Activated CD4-positive, alpha-beta T cell treated with anti-CD3 and anti-CD28 coated beads, Interleukin-2, amount 10 ng/mL, durations not matched to agents 24 days and 14 days (primary cell): ENCODE data around the gene ALX4. TPM values are rescaled to one million over a fixed set of nuclear protein-coding genes. Genes with fewer than 3 reads are reported as not detected.
A peak's percentile ranks its signal among the peaks of the same experiment; 100 is the strongest.

Source experiments
- DNase-seq: peaks from one replicate; pipeline ENCODE4 v3.0.0; 2022
- H3K27ac Mint-ChIP-seq: one replicate; pipeline ENCODE4 v1.8.0; 2022; ENCODE audit warnings: mild to moderate bottlenecking, mixed read lengths
- H3K27me3 Mint-ChIP-seq: one replicate; pipeline ENCODE4 v1.8.0; 2022; ENCODE audit warnings: mixed read lengths
- H3K36me3 Mint-ChIP-seq: one replicate; pipeline ENCODE4 v1.8.0; 2022; ENCODE audit warnings: low read depth, mild to moderate bottlenecking, mixed read lengths
- H3K4me1 Mint-ChIP-seq: one replicate; pipeline ENCODE4 v1.8.0; 2021; ENCODE audit warnings: mixed read lengths
- H3K4me3 Mint-ChIP-seq: one replicate; pipeline ENCODE4 v1.8.0; 2022; ENCODE audit warnings: mild to moderate bottlenecking, moderate library complexity, mixed read lengths
- H3K9me3 Mint-ChIP-seq: one replicate; pipeline ENCODE4 v1.8.0; 2021; ENCODE audit warnings: mixed read lengths
- intact Hi-C: fragments of 100-400 bp; cut with micrococcal nuclease; formaldehyde crosslinking; loops from one replicate; pipeline ENCODE4 v1.15.1; 2023
- total RNA-seq: library from RNA; stranded (reverse); gene quantifications from 2 replicates; pipeline ENCODE4 v1.2.3, GENCODE V29; 2022

ALX4 gene
- total RNA-seq, 1 donor from 2014 or later: not detected

GRCh38 chr11:44257338-44258189 is 52.4 kb downstream of the ALX4 start:
- Mint-ChIP-seq H3K36me3 (peaks cover 6% of the 10 kb centered on the region), H3K27me3 (no peaks in the 10 kb centered on the region), H3K4me3 (peak overlapping the region; percentile 43), H3K27ac (no peak overlapping the region), H3K4me1 (peaks cover 20% of the 10 kb centered on the region), H3K9me3 (peaks cover 14% of the 10 kb centered on the region)
- DNase-seq: no peak
- intact Hi-C loops: no loop called here

GRCh38 chr11:44256673-44257291 is 53.2 kb downstream of the ALX4 start:
- intact Hi-C loops: no loop called here
- H3K4me3 Mint-ChIP-seq: peak overlapping the region; percentile 43
- H3K27ac Mint-ChIP-seq: peak overlapping the region; percentile 27
- H3K36me3 Mint-ChIP-seq: peaks cover 10% of the 10 kb centered on the region
- no peaks in the 10 kb centered on the region for H3K27me3 Mint-ChIP-seq
- H3K4me1 Mint-ChIP-seq: peaks cover 20% of the 10 kb centered on the region
- H3K9me3 Mint-ChIP-seq: peaks cover 22% of the 10 kb centered on the region
- DNase-seq: no peak

DNA sequence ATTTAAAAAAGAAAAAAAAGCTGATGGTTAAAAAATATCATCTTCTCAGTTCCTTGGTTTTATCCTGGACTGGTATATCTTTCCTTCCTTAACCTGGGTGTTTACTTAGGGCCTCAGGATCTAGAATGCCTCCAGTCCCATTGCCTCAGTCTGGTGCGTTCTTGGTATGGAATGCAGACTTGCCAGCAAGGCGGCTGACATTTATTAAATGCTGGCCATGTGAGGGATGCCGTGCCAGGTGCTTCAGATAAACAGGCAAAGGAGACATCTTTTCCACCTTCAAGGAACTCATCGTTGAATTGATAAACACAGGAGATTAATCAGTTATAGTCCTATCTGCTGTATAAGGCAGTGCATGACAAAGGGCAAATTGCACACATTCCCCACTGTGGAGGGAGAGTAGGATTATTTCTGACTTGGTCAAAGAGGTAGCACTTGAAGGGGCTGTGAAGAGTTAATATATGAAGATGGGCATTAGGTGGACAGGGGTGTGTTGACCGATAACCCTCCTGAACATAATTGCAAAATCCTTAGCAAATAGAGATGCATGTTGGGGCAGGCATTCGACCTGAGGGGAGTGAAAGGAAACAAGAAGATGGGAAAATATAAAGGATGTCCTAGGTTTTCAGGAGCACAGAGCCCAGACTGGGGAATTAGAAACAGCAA is 54.4 kb downstream of the ALX4 start:
- H3K4me3 Mint-ChIP-seq: no peak overlapping the region
- peaks cover 31% of the 10 kb centered on the region for H3K9me3 Mint-ChIP-seq
- peaks cover 20% of the 10 kb centered on the region for H3K4me1 Mint-ChIP-seq
- no peak overlapping the region for H3K27ac Mint-ChIP-seq
- intact Hi-C loops: no loop called here
- DNase-seq: no peak
- H3K27me3 Mint-ChIP-seq: no peaks in the 10 kb centered on the region
- H3K36me3 Mint-ChIP-seq: peaks cover 15% of the 10 kb centered on the region

DNA sequence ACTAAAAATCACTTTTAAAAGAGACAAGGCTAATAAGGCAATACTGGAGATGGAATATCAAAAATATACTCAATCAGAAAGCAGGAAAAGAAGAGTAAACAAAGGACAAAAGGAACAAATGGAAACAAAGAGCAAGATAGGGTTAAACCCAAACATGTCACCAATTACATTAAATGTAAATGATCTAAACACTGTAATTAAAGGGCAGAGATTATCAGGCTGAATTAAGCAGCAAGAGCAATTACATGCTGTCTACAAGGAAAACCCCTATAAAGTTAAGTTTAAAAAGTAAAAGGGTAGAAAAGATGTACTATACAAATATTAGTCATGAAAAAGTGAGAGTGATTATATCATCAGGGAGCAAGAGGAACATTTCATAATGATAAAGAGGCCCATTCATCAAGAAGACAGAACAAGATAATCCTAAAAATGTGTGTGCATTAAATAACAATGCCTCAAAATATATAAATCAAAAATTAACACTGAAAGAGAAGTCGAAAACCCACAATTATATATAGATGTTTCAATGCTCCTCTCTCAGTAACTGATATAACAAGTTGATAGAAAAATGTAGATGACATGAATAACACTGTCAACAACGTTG is 56.8 kb downstream of the ALX4 start:
- intact Hi-C loops: no loop called here
- DNase-seq: no peak
- Mint-ChIP-seq H3K4me1 (peaks cover 13% of the 10 kb centered on the region), H3K4me3 (no peak overlapping the region), H3K27ac (no peak overlapping the region), H3K27me3 (no peaks in the 10 kb centered on the region), H3K36me3 (peaks cover 17% of the 10 kb centered on the region), H3K9me3 (peaks cover 35% of the 10 kb centered on the region)

DNA sequence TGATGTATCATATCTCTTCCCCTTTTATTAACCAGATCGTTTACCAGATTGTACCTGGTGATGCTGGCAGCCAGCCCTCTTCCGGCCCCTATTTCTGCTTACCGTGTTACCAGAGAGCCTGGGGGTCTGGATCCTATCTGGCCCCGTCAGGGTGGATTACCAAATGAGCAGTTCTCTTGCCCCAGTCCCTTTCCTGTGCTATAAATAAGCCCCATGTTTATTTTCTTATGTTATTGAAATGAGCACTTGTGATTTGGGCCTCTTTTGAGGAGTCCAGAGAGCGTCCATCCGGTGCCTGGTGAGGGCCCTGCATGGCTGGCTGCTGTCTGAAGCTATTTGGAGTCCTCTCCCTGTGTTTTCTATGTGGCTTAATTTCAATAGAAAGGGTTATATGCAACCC is 59.5 kb downstream of the ALX4 start:
- no peaks in the 10 kb centered on the region for H3K27me3 Mint-ChIP-seq
- H3K27ac Mint-ChIP-seq: no peak overlapping the region
- no peak overlapping the region for H3K4me3 Mint-ChIP-seq
- no peaks in the 10 kb centered on the region for H3K4me1 Mint-ChIP-seq
- H3K36me3 Mint-ChIP-seq: peaks cover 17% of the 10 kb centered on the region
- H3K9me3 Mint-ChIP-seq: peaks cover 31% of the 10 kb centered on the region
- intact Hi-C loops: no loop called here
- no peak for DNase-seq

DNA sequence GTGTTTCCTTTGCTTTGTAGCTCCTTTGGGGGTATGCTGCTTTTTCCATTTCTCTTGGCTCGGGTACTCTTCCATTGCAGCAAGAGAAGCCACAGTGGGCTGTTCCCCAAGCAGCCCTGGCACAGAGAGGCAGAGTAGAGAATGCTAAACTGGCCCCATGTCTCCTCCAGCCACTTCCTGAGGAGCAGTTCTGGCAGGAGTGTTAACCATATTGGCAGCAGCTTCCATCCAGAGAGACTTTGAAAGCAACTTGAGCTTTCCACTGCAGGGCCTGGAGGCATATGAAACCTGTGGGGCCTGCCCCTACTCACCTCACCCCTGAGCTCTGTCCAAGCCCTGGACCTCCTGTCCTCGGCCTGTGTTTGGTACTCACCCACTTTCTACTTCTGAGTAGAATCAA is 61.8 kb downstream of the ALX4 start:
- intact Hi-C loops: no loop called here
- Mint-ChIP-seq H3K36me3 (peaks cover 25% of the 10 kb centered on the region), H3K27ac (no peak overlapping the region), H3K4me3 (no peak overlapping the region), H3K9me3 (peaks cover 26% of the 10 kb centered on the region), H3K27me3 (no peaks in the 10 kb centered on the region), H3K4me1 (no peaks in the 10 kb centered on the region)
- no peak for DNase-seq

- intact Hi-C loops: no loop called here
- peaks cover 21% of the 10 kb centered on the region for H3K36me3 Mint-ChIP-seq
- no peaks in the 10 kb centered on the region for H3K4me1 Mint-ChIP-seq
- H3K9me3 Mint-ChIP-seq: peaks cover 20% of the 10 kb centered on the region
- H3K4me3 Mint-ChIP-seq: no peak overlapping the region
- no peak overlapping the region for H3K27ac Mint-ChIP-seq
- no peaks in the 10 kb centered on the region for H3K27me3 Mint-ChIP-seq
- no peak for DNase-seq
Measured at GRCh38 chr11:44247508-44247907, 62.4 kb downstream of the ALX4 start.

- intact Hi-C loops: no loop called here
- peaks cover 17% of the 10 kb centered on the region for H3K36me3 Mint-ChIP-seq
- peaks cover 12% of the 10 kb centered on the region for H3K9me3 Mint-ChIP-seq
- H3K27me3 Mint-ChIP-seq: no peaks in the 10 kb centered on the region
- DNase-seq: no peak
- no peak overlapping the region for H3K4me3 Mint-ChIP-seq
- H3K27ac Mint-ChIP-seq: no peak overlapping the region
- no peaks in the 10 kb centered on the region for H3K4me1 Mint-ChIP-seq
Measured at GRCh38 chr11:44246726-44247125, 63.2 kb downstream of the ALX4 start.

DNA sequence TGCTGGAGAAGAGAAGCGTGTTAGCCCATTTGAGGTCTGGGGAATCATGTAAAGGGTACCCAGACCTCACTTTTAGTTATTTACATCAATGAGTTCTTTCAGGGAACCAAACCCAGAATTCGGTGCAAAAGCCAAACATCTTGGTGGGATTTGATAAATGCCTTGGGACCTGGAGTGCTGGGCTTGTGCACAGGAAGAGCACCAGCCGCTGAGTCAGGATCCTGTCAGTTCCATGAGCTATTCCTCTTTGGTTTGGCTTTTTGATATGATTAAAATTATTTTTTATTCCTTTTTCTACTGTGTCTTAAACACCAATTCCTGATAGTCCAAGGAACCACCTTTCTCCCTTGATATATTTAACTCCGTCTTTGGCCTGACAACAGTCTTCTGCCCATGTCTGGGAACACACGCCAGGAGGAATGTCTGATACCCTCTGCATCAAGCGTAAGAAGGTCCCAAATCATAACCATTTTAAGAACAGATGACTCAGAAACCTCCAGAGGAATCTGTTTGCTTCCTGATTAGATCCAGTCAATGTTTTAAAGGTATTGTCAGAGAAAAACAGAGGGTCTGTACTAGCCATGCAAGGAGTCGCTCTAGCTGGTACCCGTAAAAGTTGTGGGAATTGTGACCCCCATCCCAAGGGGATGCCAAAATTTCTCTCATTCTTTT is 65.2 kb downstream of the ALX4 start:
- H3K4me1 Mint-ChIP-seq: no peaks in the 10 kb centered on the region
- intact Hi-C loops: no loop called here
- no peak overlapping the region for H3K4me3 Mint-ChIP-seq
- no peak for DNase-seq
- H3K27ac Mint-ChIP-seq: no peak overlapping the region
- no peaks in the 10 kb centered on the region for H3K9me3 Mint-ChIP-seq
- peaks cover 14% of the 10 kb centered on the region for H3K36me3 Mint-ChIP-seq
- no peaks in the 10 kb centered on the region for H3K27me3 Mint-ChIP-seq

GRCh38 chr11:44243595-44244343 is 66.2 kb downstream of the ALX4 start:
- Mint-ChIP-seq H3K27ac (no peak overlapping the region), H3K36me3 (peaks cover 18% of the 10 kb centered on the region), H3K27me3 (no peaks in the 10 kb centered on the region), H3K9me3 (no peaks in the 10 kb centered on the region), H3K4me3 (no peak overlapping the region), H3K4me1 (no peaks in the 10 kb centered on the region)
- intact Hi-C loops: no loop called here
- DNase-seq: no peak

DNA sequence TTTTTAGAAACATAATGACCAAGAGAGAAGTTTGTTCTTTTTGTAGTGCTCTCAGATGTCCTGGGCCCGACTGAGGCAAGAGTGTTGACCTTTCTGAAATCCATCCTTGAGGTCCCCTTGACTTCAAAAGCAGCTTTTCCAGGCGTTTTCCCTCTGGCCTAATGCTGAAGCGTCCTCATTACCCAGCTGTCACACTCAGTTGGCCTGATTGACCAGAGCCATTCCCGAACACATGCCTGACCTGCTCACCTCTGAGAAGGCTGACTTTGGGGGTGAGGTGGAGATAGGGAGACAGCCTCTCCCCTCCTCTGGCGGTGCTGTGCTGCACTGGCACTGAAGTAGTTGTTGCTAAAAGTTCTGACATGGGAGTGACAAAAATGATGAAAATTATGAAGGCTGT is 66.9 kb downstream of the ALX4 start:
- Mint-ChIP-seq H3K4me1 (no peaks in the 10 kb centered on the region), H3K4me3 (no peak overlapping the region), H3K27ac (no peak overlapping the region), H3K27me3 (no peaks in the 10 kb centered on the region), H3K36me3 (peaks cover 22% of the 10 kb centered on the region), H3K9me3 (no peaks in the 10 kb centered on the region)
- DNase-seq: no peak
- intact Hi-C loops: no loop called here

DNA sequence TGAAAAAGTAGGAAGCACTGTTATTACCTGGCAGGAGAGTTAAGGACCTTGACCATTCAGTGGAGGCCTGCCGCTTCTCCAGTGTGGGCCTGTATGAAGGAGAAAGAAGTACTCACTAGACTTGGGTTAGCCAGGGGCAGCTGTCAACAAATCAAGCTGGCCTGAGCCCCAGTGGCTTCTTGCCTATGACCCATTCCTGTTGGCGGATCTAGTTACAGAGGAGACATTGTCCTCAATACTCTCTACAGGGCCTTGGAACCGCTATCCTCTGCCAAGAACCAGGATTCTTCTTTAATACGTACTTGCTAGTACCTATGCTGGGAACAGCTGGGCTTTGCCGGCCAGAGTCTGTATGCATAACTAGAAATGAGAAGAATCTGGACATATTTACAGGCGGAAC is 68.1 kb downstream of the ALX4 start:
- Mint-ChIP-seq H3K4me1 (no peaks in the 10 kb centered on the region), H3K27ac (no peak overlapping the region), H3K27me3 (no peaks in the 10 kb centered on the region), H3K9me3 (peaks cover 3% of the 10 kb centered on the region), H3K4me3 (no peak overlapping the region), H3K36me3 (peaks cover 29% of the 10 kb centered on the region)
- intact Hi-C loops: no loop called here
- no peak for DNase-seq

- H3K9me3 Mint-ChIP-seq: peaks cover 3% of the 10 kb centered on the region
Measured at GRCh38 chr11:44237156-44237555, 72.8 kb downstream of the ALX4 start.

More at GRCh38 chr11:44237156-44237555, 72.8 kb downstream of the ALX4 start:
- Mint-ChIP-seq H3K27ac (no peak overlapping the region), H3K27me3 (no peaks in the 10 kb centered on the region), H3K4me3 (no peak overlapping the region), H3K36me3 (peaks cover 31% of the 10 kb centered on the region), H3K4me1 (no peaks in the 10 kb centered on the region)
- DNase-seq: no peak
- intact Hi-C loops: no loop called here
